ENCODE data around the gene SRGAP2B. TPM values are rescaled to one million over a fixed set of nuclear protein-coding genes. Genes with fewer than 3 reads are reported as not detected.
"Not testable (repeated sequence)": the region's sequence is repeated elsewhere in the genome, so short reads cannot be mapped to it uniquely, and the experiment has no call there.

SRGAP2B gene
- total RNA-seq, 1 experiment from 2014 or later: 34.2 TPM

DNA sequence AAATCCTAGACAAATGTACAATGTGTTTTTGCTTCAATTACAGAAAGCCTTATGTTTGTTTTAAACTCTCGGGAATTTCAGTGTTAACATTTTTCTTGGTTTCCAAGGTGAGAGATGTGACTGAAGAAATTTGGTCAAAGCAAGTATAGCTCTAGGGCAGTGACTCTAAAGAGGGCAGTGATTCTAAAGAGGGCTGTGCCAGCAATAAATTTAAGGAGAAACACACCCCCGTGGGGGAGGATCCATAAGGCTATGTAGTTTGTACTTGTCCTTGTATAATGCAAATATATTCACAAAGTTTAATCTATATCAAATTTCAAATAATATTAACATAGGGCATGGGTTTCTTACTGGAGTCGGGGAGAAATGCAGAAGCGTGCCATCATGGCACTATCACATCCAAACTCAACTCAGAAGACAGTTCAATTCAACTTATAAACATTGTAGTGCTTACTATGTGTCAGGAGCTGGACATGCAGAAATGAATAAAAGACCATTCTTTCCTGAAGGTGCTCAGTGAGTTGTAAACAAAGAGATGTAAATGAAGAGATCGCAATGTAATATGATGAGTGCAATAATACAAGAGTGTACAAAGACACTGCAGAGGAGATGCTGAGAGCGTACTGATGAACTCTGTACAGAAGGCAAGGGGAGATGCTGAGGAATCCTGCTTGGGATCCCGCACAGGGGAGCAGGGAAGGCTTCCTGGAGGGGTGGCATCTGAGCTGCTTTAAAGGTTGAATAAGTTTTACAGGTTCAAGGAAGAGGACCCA is 12.5 kb downstream of the SRGAP2B start:
- DNase-seq (ENCODE audit: low spot score): not testable (repeated sequence)

- not testable (repeated sequence) for DNase-seq (ENCODE audit: low spot score)
Observed at GRCh38 chr1:145080193-145080592, 14.9 kb downstream of the SRGAP2B start.

GRCh38 chr1:145079737-145080136 is 15.4 kb downstream of the SRGAP2B start:
- not testable (repeated sequence) for DNase-seq (ENCODE audit: low spot score)

DNA sequence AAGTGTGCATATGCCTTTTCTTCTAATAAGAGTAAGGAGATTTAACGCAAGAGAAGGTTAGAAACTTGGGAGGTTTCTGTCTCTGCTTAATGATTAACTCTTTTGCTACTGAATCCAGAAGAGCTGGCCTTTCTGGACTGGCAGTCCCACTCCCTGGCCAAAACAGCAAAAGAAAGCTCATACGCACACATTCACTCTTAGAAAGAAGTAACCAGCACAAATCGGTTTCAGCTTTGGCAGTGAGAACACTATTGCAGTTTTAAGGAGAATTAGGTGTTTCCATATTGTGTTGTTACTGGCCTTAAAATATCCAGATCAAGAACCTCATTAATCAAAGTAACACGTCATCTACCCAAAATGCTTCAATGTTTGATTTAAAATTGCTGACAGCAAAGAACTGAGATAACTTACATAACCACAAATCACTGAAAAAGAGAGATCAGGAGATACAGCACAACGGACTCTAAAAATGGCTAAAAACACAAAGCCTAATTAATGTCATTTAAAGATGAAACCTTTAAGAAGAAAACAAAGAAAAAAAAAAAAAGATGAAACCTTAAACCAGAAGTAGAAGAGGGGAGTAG is 16.2 kb downstream of the SRGAP2B start:
- not testable (repeated sequence) for DNase-seq (ENCODE audit: low spot score)

DNA sequence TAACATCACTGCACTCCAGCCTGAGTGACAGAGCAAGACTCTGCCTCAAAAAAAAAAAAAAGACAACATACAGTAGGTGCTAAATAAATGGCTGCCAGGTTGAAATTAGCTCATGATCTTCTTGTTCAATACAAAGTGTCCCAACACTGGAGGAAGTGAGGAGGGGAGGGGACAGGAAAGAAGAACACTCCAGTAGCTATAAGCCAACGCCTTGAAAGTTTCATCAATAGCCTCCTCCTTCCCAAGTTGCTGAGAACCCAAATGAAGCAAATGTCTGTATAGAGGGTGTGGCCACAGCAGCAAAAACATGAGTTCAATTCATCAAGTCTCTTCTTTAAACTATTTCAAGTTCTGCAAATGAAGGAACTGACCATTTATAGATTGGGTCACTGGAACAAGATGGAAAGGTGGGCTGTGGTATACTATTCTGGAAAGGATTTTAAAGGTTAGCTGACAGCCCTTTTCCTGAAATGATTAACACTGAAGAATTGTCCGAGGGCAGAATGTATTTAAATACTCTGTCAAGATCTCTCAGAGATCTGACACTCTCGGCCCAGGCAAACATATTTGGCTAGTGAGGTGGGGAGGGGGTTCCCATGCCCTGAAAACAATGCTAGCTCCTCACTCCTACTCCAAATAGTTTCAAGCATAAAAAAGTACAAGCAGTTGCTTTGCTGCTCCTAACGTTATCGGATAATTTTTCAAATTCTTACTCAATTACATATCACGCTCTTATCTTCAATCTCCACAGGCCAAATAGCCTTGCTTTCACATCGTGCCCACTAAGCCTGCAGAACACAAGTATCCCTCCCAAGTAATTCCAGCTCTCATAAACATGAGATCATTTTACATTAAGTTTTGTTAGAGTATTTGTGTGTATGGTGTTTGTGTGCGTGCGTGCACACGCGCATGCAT is 17.0 kb downstream of the SRGAP2B start:
- DNase-seq (ENCODE audit: low spot score): not testable (repeated sequence)

- not testable (repeated sequence) for DNase-seq (ENCODE audit: low spot score)
Observed at GRCh38 chr1:145076877-145077276, 18.3 kb downstream of the SRGAP2B start.

- not testable (repeated sequence) for DNase-seq (ENCODE audit: low spot score)
Observed at GRCh38 chr1:145074021-145074559, 21.0 kb downstream of the SRGAP2B start.

DNA sequence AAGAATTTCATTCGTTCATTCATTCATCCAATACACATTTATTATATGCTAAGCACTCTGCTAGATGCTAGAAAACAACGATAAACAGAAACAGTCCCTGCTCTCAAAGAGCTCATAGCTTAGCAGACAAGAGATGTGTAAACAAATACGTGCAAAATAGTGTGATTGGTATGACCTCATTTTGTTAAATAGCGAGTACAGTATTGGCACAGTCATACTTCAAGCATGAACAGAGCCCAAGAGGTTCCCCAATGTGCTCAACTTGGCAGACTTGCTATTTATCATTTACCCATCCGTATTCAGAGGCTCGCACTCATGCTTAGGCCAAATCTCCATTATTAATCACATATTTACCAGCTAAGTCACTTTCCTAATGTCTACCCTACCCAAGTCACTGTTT is 23.6 kb downstream of the SRGAP2B start:
- not testable (repeated sequence) for DNase-seq (ENCODE audit: low spot score)

DNA sequence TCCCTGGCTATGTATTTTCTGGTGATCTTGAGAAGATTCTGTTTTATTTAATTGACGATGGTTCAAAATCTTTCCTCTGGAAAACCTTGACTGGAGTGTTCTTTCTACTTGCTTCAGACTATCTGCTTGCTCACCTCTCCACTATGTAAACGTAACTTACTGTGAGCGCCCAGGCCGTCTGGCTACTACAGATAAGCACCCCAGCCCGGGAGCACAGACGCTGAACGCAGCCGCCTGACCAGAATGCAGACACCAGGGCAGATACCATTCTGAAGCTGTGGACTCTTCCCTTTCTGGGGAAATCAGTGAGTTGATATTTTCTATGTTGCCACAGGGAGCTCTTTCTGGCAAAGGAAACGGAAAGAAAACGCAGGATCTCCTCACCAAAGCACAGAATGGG is 28.6 kb downstream of the SRGAP2B start:
- not testable (repeated sequence) for DNase-seq (ENCODE audit: low spot score)

DNA sequence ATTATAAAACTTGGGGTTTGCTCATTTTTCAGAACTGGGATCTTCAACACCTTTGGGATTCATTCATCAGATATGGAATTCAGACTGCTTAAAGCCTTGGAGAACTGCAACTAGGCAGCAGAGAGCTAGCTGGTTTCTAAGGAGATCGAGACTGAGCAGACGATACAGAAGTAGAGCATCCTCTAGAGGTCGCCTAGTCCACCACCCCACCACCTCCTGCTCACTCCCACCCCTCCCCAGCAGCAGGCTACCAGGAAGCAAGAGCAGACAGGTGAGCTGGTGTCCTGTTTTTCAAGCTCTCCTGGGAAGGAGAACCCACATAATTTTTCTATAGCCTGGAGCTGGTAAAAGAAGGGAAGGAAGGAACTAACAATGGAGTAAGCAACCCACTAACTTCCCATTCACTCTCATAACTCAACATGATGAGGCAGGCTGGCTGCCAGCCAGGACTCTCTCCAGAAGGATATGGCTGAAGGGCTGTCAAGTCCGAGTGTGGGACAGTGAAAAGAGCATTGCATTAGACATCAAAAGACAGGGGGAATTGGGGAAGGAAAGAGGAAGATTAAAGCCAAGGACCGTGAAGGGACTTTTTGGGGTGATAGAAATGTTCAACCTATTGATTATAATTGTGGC is 29.8 kb downstream of the SRGAP2B start:
- not testable (repeated sequence) for DNase-seq (ENCODE audit: low spot score)

GRCh38 chr1:145063941-145064648 is 31.0 kb downstream of the SRGAP2B start:
- not testable (repeated sequence) for DNase-seq (ENCODE audit: low spot score)

DNA sequence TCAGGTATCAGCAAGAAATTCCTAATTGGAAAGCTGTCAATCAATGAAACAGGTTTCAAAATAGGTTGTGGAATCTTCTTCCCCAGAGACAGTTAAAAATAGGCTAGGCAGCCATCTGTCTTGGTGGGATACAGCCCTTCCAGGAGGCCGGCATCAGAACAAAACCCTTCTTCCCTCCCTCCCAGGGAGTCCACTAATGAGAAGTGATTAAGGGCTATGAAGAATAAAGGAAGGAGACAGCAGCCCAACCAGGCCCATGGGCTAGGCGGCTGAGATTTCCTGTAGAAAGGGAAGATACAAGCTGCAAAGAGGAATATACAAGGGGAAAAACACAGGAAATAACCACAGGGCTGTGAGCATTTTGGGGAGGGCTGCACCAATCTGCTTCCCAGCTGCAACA is 31.8 kb downstream of the SRGAP2B start:
- not testable (repeated sequence) for DNase-seq (ENCODE audit: low spot score)

GRCh38 chr1:145058184-145058583 is 36.9 kb downstream of the SRGAP2B start:
- not testable (repeated sequence) for DNase-seq (ENCODE audit: low spot score)

- DNase-seq (ENCODE audit: low spot score): not testable (repeated sequence)
Observed at GRCh38 chr1:145055217-145055760, 39.8 kb downstream of the SRGAP2B start.

GRCh38 chr1:145053428-145053827 is 41.7 kb downstream of the SRGAP2B start:
- not testable (repeated sequence) for DNase-seq (ENCODE audit: low spot score)

GRCh38 chr1:145052019-145052776 is 42.9 kb downstream of the SRGAP2B start:
- not testable (repeated sequence) for DNase-seq (ENCODE audit: low spot score)

- DNase-seq (ENCODE audit: low spot score): not testable (repeated sequence)
Observed at GRCh38 chr1:145048181-145048856, 46.8 kb downstream of the SRGAP2B start.

DNA sequence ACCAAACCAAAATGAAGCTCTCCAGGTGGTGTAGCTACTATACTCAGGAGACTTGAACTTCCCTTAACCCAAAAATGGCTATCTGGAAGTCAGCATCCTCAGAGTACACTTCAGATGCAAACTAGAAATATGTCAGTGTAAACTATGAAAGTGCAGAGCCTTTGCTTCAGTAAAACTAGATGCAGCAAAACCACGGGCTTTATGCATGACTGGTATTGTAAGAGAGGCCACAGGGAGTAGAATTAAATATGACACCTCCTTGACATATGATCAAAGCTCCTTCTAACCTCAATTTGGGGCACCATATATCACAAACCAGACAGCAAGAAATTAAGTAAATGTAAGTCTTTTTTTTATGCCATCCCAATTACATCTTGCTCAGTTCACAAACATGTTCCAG is 47.6 kb downstream of the SRGAP2B start:
- DNase-seq (ENCODE audit: low spot score): not testable (repeated sequence)

Measured in A172 (cell line).